Omental fat pad (tissue), 4 donors: ENCODE results near the gene TRIM38. TPM values are rescaled to one million over a fixed set of nuclear protein-coding genes. Genes with fewer than 3 reads are reported as not detected.

ENCODE experiments used
- ATAC-seq: fragments of 150-250 bp; one replicate; pipeline ENCODE4 v1.9.1; 2016; ENCODE audit warnings: mild to moderate bottlenecking, moderate library complexity; ENCODE audit not compliant: low FRiP score
- DNase-seq: peaks from one replicate; pipeline ENCODE4 v3.0.0-alpha.2; 2019; ENCODE audit warnings: low spot score
- total RNA-seq, 4 donors: library from RNA; depleted of rRNA; stranded (reverse); fragments of >200 nt; gene quantifications; one replicate each; pipeline ENCODE4 v1.1.0, GENCODE V29; 2016
- TF ChIP-seq, protein P1 (sequence below), 3 donors: fragments of 450-650 bp; IDR thresholded peaks; one replicate each; pipeline ENCODE4 v1.5.1; 2016 to 2017; ENCODE audit warnings: antibody characterized with exemption in 3 of 3, mild to moderate bottlenecking in 3 of 3, moderate library complexity in 2 of 3

TRIM38 gene
- total RNA-seq, 4 donors from 2014 or later: 7.8 to 21.6 (median 11.7) TPM

DNA sequence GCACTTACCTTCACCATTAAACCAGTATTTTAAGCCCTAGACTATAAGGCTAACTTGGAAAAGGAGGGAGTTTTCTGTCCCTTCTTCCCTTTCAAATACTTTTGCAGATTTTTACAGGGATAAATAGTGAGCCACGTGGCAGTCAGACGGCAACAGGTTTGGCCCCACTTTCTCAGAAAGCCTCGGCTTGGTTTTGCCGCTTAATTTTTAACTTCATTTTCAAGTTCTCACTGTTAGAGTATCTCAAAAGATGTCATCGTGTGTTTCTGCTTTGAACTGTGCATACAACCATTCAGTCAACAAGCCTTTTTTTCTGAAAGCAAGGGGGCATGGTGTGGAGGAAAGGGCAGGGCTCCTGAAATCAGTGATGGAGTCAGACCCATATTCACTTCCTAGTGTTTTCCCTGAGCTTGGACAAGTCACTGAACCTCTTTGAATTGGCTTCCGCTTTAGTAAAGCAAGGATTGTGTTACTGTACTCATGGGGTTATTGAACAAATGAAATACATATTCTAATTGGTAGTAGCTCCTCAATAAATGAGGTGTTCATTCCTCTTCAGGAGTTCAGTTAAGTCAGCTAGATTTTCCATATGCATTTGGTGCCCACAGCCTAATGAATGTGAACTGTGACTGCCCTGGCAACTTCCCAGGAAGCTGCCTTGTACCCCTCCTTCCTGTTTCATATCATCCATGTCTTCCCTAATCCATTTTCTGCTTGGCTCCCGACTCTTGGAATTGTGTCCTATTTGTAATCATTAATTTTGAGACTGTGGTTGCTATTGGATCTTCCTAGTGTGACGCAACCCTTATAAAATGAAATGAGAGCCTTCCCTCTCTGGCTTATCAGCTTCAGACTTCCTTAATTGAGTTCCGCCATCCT, 31.8 kb upstream of the TRIM38 start, which contains the start of gene SLC17A2:
SLC17A2 (minus strand) TSS at position 160 of the 879 bp plus-strand sequence. CDS start 4,895 bp downstream, outside the sequence.
- no peak for DNase-seq
- TF ChIP-seq, protein P1, sequence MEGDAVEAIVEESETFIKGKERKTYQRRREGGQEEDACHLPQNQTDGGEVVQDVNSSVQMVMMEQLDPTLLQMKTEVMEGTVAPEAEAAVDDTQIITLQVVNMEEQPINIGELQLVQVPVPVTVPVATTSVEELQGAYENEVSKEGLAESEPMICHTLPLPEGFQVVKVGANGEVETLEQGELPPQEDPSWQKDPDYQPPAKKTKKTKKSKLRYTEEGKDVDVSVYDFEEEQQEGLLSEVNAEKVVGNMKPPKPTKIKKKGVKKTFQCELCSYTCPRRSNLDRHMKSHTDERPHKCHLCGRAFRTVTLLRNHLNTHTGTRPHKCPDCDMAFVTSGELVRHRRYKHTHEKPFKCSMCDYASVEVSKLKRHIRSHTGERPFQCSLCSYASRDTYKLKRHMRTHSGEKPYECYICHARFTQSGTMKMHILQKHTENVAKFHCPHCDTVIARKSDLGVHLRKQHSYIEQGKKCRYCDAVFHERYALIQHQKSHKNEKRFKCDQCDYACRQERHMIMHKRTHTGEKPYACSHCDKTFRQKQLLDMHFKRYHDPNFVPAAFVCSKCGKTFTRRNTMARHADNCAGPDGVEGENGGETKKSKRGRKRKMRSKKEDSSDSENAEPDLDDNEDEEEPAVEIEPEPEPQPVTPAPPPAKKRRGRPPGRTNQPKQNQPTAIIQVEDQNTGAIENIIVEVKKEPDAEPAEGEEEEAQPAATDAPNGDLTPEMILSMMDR (IDR thresholded peaks at IDR 0.05): no peak
- no peak for ATAC-seq

DNA sequence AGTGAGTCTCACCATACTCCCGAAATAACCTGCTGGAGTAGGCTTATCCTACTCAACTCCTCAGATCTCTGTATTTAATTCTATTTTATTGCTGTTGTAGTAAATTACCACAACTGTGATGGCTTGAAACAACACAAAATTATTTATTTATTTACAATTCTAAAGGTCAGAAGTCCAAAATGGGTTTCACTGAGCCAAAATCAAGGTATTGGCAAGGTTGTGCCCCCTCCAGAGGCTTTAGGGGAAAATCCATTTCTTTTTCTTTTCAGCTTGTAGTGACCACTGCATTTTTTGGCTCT, 31.2 kb upstream of the TRIM38 start:
- TF ChIP-seq, protein P1 (IDR thresholded peaks at IDR 0.05): no peak
- DNase-seq: no peak
- ATAC-seq: no peak

DNA sequence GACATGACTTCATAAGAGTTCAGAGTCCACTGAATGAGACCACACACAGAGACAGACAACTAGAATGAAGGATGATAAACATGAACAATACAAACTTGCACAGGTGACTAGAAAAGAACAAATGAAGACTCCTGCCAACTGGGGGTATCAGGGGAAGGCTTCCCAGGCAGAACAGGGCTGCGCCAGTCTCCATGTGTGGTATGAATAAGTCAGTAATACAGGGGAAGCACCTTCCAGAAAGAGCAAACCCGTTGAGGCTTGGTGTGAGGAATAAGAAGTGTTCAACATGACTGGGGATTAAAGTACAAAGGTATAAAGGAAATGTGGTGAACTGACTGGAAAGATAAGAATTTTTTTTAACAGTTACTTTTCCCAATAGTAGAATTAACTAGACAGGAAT, 28.4 kb upstream of the TRIM38 start:
- no peak for ATAC-seq

DNA sequence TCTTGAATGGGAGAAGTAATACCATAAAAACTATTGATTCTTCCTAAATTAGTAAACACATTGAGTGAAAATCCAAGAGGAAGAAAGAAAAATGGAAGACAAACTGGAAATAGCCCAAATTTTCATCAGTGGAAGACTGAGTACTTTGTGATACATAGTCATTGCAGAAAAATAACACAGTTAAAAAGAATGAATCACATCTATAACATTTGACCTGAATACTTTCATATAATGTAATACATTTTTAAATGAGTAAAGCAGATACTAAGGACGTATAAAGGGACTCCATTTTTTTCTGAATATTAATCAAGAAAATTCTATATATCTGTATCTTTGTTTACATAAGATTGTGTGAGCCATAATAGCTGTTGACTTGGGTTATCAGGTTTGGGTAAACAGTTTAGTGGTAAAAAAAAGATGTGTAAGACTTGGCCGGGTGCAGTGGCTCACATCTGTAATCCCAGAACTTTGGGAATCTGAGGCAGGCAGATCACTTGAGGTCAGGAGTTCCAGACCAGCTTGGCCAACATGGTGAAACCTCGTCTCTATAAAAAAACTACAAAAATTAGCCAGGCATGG, 27.8 kb upstream of the TRIM38 start:
- no peak for ATAC-seq
- DNase-seq: no peak
- TF ChIP-seq, protein P1 (IDR thresholded peaks at IDR 0.05): no peak

More for the DNA sequence above, 28.4 kb upstream of the TRIM38 start:
- TF ChIP-seq, protein P1 (IDR thresholded peaks at IDR 0.05): no peak
- DNase-seq: no peak

DNA sequence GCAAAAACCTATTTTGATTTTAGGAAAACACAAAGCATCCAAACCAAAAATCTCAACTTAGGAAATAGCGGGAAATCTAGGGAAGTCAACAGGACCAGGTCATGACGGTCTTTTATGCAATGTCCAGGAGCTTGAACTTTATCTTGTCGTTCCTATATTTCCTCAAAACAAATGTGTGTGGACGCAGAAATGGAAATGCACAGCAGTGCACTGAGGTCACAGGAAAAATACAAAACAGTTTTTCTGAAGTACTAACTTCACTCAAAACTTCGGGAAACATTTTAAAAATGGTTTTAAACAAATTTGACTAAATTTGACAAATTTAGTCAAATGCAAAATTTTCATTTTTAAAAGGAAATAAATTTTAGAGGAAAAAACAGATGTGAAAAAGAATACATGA, 26.6 kb upstream of the TRIM38 start:
- no peak for DNase-seq
- TF ChIP-seq, protein P1 (IDR thresholded peaks at IDR 0.05): no peak

DNA sequence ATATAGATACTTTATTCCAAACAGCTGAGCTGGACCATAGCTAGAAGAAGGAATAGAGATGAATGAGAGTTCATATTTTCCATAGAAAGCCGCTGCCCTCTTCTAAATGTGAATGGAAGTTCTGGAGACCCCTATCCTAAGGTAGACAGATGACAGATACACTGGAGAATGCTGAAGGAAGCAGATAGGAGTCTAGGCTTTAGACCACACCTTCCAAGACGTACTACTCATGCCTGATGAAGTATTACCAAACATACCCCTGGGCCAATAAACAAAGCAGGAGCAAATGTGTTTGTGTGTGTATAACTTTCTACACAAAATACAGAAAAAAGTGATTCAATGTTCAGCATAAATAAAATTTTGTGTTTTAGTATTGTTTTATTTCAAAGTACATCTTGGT, 23.0 kb upstream of the TRIM38 start:
- TF ChIP-seq, protein P1 (IDR thresholded peaks at IDR 0.05): no peak
- no peak for DNase-seq
- ATAC-seq: no peak

More for the DNA sequence above, 26.6 kb upstream of the TRIM38 start:
- ATAC-seq: no peak
